ENCODE results near the gene PDPK1.
"Not testable (repeated sequence)": the region's sequence is repeated elsewhere in the genome, so short reads cannot be mapped to it uniquely, and the experiment has no call there.

The PDPK1 gene

GRCh38 chr16:2632291-2632690, 94.5 kb downstream of the PDPK1 start:
- not testable (repeated sequence) for H3K9ac ChIP-seq (ENCODE audit: low read length in 5 of 5); H3K27ac ChIP-seq (ENCODE audit: low read depth, low read length); H3K4me3 ChIP-seq (ENCODE audit: low read depth in 1 of 5, low read length in 5 of 5); H3K4me1 ChIP-seq (ENCODE audit: control insufficient read depth in 5 of 5, insufficient read depth in 5 of 5, low read length in 5 of 5); H3K27me3 ChIP-seq (ENCODE audit: control insufficient read depth in 5 of 5, insufficient read depth in 4 of 5, low read length in 5 of 5); H3K9me3 ChIP-seq (ENCODE audit: control insufficient read depth in 5 of 5, low read length in 5 of 5); H3K36me3 ChIP-seq (ENCODE audit: control insufficient read depth in 5 of 5, insufficient read depth in 5 of 5, low read length in 5 of 5)

- not testable (repeated sequence) for H3K27me3 ChIP-seq (ENCODE audit: control insufficient read depth in 5 of 5, insufficient read depth in 4 of 5, low read length in 5 of 5); H3K4me1 ChIP-seq (ENCODE audit: control insufficient read depth in 5 of 5, insufficient read depth in 5 of 5, low read length in 5 of 5); H3K9ac ChIP-seq (ENCODE audit: low read length in 5 of 5); H3K9me3 ChIP-seq (ENCODE audit: control insufficient read depth in 5 of 5, low read length in 5 of 5); H3K27ac ChIP-seq (ENCODE audit: low read depth, low read length); H3K4me3 ChIP-seq (ENCODE audit: low read depth in 1 of 5, low read length in 5 of 5); H3K36me3 ChIP-seq (ENCODE audit: control insufficient read depth in 5 of 5, insufficient read depth in 5 of 5, low read length in 5 of 5)
These were observed 101.4 kb downstream of the PDPK1 start for GRCh38 chr16:2639071-2639721.

GRCh38 chr16:2639722-2640072, 101.9 kb downstream of the PDPK1 start:
- H3K4me1 ChIP-seq (ENCODE audit: control insufficient read depth in 5 of 5, insufficient read depth in 5 of 5, low read length in 5 of 5); H3K27ac ChIP-seq (ENCODE audit: low read depth, low read length); H3K9me3 ChIP-seq (ENCODE audit: control insufficient read depth in 5 of 5, low read length in 5 of 5); H3K4me3 ChIP-seq (ENCODE audit: low read depth in 1 of 5, low read length in 5 of 5); H3K36me3 ChIP-seq (ENCODE audit: control insufficient read depth in 5 of 5, insufficient read depth in 5 of 5, low read length in 5 of 5); H3K9ac ChIP-seq (ENCODE audit: low read length in 5 of 5); H3K27me3 ChIP-seq (ENCODE audit: control insufficient read depth in 5 of 5, insufficient read depth in 4 of 5, low read length in 5 of 5): not testable (repeated sequence)

- H3K36me3 ChIP-seq (ENCODE audit: control insufficient read depth in 5 of 5, insufficient read depth in 5 of 5, low read length in 5 of 5); H3K9ac ChIP-seq (ENCODE audit: low read length in 5 of 5); H3K4me3 ChIP-seq (ENCODE audit: low read depth in 1 of 5, low read length in 5 of 5); H3K27ac ChIP-seq (ENCODE audit: low read depth, low read length); H3K9me3 ChIP-seq (ENCODE audit: control insufficient read depth in 5 of 5, low read length in 5 of 5); H3K4me1 ChIP-seq (ENCODE audit: control insufficient read depth in 5 of 5, insufficient read depth in 5 of 5, low read length in 5 of 5); H3K27me3 ChIP-seq (ENCODE audit: control insufficient read depth in 5 of 5, insufficient read depth in 4 of 5, low read length in 5 of 5): not testable (repeated sequence)
These were observed 104.7 kb downstream of the PDPK1 start for GRCh38 chr16:2642561-2642960.

- not testable (repeated sequence) for H3K4me1 ChIP-seq (ENCODE audit: control insufficient read depth in 5 of 5, insufficient read depth in 5 of 5, low read length in 5 of 5); H3K9me3 ChIP-seq (ENCODE audit: control insufficient read depth in 5 of 5, low read length in 5 of 5); H3K36me3 ChIP-seq (ENCODE audit: control insufficient read depth in 5 of 5, insufficient read depth in 5 of 5, low read length in 5 of 5); H3K27ac ChIP-seq (ENCODE audit: low read depth, low read length); H3K4me3 ChIP-seq (ENCODE audit: low read depth in 1 of 5, low read length in 5 of 5); H3K9ac ChIP-seq (ENCODE audit: low read length in 5 of 5); H3K27me3 ChIP-seq (ENCODE audit: control insufficient read depth in 5 of 5, insufficient read depth in 4 of 5, low read length in 5 of 5)
These were observed 107.1 kb downstream of the PDPK1 start for GRCh38 chr16:2644754-2645453.

- H3K27ac ChIP-seq (ENCODE audit: low read depth, low read length); H3K9ac ChIP-seq (ENCODE audit: low read length in 5 of 5); H3K27me3 ChIP-seq (ENCODE audit: control insufficient read depth in 5 of 5, insufficient read depth in 4 of 5, low read length in 5 of 5); H3K36me3 ChIP-seq (ENCODE audit: control insufficient read depth in 5 of 5, insufficient read depth in 5 of 5, low read length in 5 of 5); H3K4me1 ChIP-seq (ENCODE audit: control insufficient read depth in 5 of 5, insufficient read depth in 5 of 5, low read length in 5 of 5); H3K4me3 ChIP-seq (ENCODE audit: low read depth in 1 of 5, low read length in 5 of 5); H3K9me3 ChIP-seq (ENCODE audit: control insufficient read depth in 5 of 5, low read length in 5 of 5): not testable (repeated sequence)
These were observed 113.5 kb downstream of the PDPK1 start for GRCh38 chr16:2651268-2651871.

All from subcutaneous abdominal adipose tissue (tissue), 5 donors.